ENCODE data around the gene ROBO1. TPM values are rescaled to one million over a fixed set of nuclear protein-coding genes. Genes with fewer than 3 reads are reported as not detected.

Gene ROBO1
- total and polyA plus RNA-seq, 2 of the 8 experiments (the other 6 are each of a cell fraction or from before 2014, with no cell fraction given), result 51.4 to 91.0 TPM

DNA sequence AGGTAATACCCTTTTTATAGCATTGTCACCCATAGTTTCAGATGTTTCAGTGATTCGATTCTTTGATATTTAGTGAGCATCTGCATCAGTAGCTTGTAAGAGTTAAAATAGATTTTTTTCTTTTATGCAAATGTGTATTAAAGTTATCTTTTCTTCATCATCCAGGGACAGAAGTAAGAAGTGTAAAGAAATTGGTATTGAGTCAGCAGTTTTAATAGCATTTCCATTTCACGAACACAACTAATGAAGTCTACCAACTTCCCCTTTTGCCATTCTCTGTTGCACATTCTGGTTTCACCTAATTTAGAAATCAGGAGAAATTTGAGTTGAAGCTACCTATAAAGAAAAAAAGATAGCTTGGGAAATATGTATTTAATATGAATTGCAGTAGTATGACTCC is 127.9 kb downstream of the ROBO1 start:
- H2BK15ac ChIP-seq (ENCODE audit: low read length), result no peak overlapping the region
- H2AFZ ChIP-seq (ENCODE audit: low read length), result no peak overlapping the region
- H3K4me1 ChIP-seq (replicated peaks in 1 of 4; ENCODE audit: control insufficient read depth in 3 of 4, insufficient read depth in 4 of 4, low read length in 3 of 4), result peaks cover 0 to 3% (median 0%) of the 10 kb centered on the region in 4 experiments; a peak in 2 of 7 replicates
- no peak overlapping the region for H2AK5ac ChIP-seq (ENCODE audit: low read depth, low read length)
- H2BK120ac ChIP-seq (replicated peaks; ENCODE audit: low read depth, low read length), result no peak overlapping the region
- no peak overlapping the region for H3K4me2 ChIP-seq (ENCODE audit: insufficient read depth in 1 of 2, low read depth in 2 of 2, low read length in 2 of 2)
- ChIA-PET CTCF (ENCODE audit: partially characterized antibody) (interaction anchor here (0.7 kb wide), 1 partner anchor 118 kb away, joined by 3 read pairs; no protein-coding TSS in a partner anchor), POLR2A (ENCODE audit: partially characterized antibody) (no interaction called here)
- no peaks in the 10 kb centered on the region for H3K9me3 ChIP-seq (ENCODE audit: insufficient read depth in 2 of 2, low read depth in 1 of 2, low read length in 1 of 2)
- 91% methylated on average over 2 of the region's 2 CpGs; no CpG with 5 or more reads in 1 of the 2 experiments for WGBS, 2 experiments (ENCODE audit: extremely low coverage in 1 of 2, insufficient coverage in 1 of 2, insufficient read length in 1 of 2, insufficient replicate concordance in 2 of 2, low coverage in 1 of 2, low lambda C conversion rate in 2 of 2, missing lambda C conversion rate in 1 of 2)
- H3K4me3 ChIP-seq (ENCODE audit: extremely low read depth in 1 of 4, insufficient read depth in 2 of 4, low read depth in 3 of 4, low read length in 4 of 4), result no peak overlapping the region
- H2BK12ac ChIP-seq (ENCODE audit: low read depth, low read length), result no peak overlapping the region
- H3K79me1 ChIP-seq (ENCODE audit: low read depth, low read length), result no peaks in the 10 kb centered on the region
- no peaks in the 10 kb centered on the region for H3K23me2 ChIP-seq (ENCODE audit: low read depth, low read length)
- no peak for FAIRE-seq
- H2BK20ac ChIP-seq (ENCODE audit: low read length), result no peak overlapping the region
- no peak overlapping the region for H4K5ac ChIP-seq (ENCODE audit: insufficient read length, low read depth, low read length)
- TF ChIP-seq SP2 (IDR thresholded peaks at IDR 0.05; ENCODE audit: low read length) (no peak), NANOG (IDR thresholded peaks at IDR 0.05; ENCODE audit: insufficient read depth, low read depth, low read length, poor library complexity, severe bottlenecking) (no peak)
- no peak overlapping the region for H3K23ac ChIP-seq (ENCODE audit: insufficient read length)
- no peaks in the 10 kb centered on the region for H4K20me1 ChIP-seq (replicated peaks in 1 of 2; ENCODE audit: control insufficient read depth in 1 of 2, insufficient read depth in 2 of 2, low read length in 2 of 2)
- no peak overlapping the region for H3K27ac ChIP-seq (ENCODE audit: low read depth, low read length)
- no peak overlapping the region for H3K9ac ChIP-seq (replicated peaks in 1 of 4; ENCODE audit: extremely low read depth in 1 of 4, low read depth in 3 of 4, low read length in 3 of 4)
- H3K27me3 ChIP-seq (replicated peaks in 1 of 4; ENCODE audit: control insufficient read depth in 3 of 4, extremely low read depth in 1 of 4, insufficient read depth in 3 of 4, low read length in 3 of 4), result no peaks in the 10 kb centered on the region
- H3K18ac ChIP-seq (ENCODE audit: extremely low read depth, low read length), result no peak overlapping the region
- no peak overlapping the region for H3K14ac ChIP-seq (ENCODE audit: insufficient read length)
- H3K56ac ChIP-seq (replicated peaks; ENCODE audit: insufficient read length, low read depth, low read length), result no peak overlapping the region
- no peak overlapping the region for H4K8ac ChIP-seq (ENCODE audit: extremely low read depth, insufficient read depth, low read length)
- no peak for DNase-seq (ENCODE audit: low read depth in 1 of 2, low spot score in 2 of 2)
- H2BK5ac ChIP-seq (ENCODE audit: low read depth, low read length), result no peak overlapping the region
- no peak overlapping the region for H3K4ac ChIP-seq (replicated peaks; ENCODE audit: insufficient read length, low read depth, low read length)
- H3K36me3 ChIP-seq (ENCODE audit: control insufficient read depth in 2 of 4, insufficient read depth in 4 of 4, low read length in 3 of 4), result no peaks in the 10 kb centered on the region
- no peaks in the 10 kb centered on the region for H3K79me2 ChIP-seq (ENCODE audit: control insufficient read depth in 1 of 2, insufficient read depth in 2 of 2, low read length in 2 of 2)
- H4K91ac ChIP-seq (replicated peaks; ENCODE audit: insufficient read length, low read length), result no peak overlapping the region
